Left lobe of liver (tissue), 2 donors: ENCODE measurements around the gene SPHK2. TPM values are rescaled to one million over a fixed set of nuclear protein-coding genes. Genes with fewer than 3 reads are reported as not detected.
"Not testable (repeated sequence)": the region's sequence is repeated elsewhere in the genome, so short reads cannot be mapped to it uniquely, and the experiment has no call there.

Experiments
- ATAC-seq: fragments of 200-7000 bp; cut with Tn5 transposase; one replicate; pipeline ENCODE4 v1.9.1; 2020; ENCODE audit warnings: mild to moderate bottlenecking, moderate library complexity
- DNase-seq: peaks from one replicate; pipeline ENCODE4 v3.0.0-alpha.2; 2020; ENCODE audit warnings: low spot score
- total RNA-seq: library from RNA; stranded (reverse); gene quantifications from one replicate; pipeline ENCODE4 v1.2.1, GENCODE V29; 2021
- donor health status: DM: no; HTN: no; CAD: no; lungs with moderate emphysema.
- donor health status: DM: no; HTN: yes; CAD: no.

SPHK2 gene
- total RNA-seq, 1 donor from 2014 or later, result 41.6 TPM

- DNase-seq, result no peak
- no peak for ATAC-seq
These were observed 57.2 kb downstream of the SPHK2 start for GRCh38 chr19:48676487-48676886.

- no peak for DNase-seq
- ATAC-seq, result no peak
These were observed 57.6 kb downstream of the SPHK2 start for GRCh38 chr19:48676887-48677286.

GRCh38 chr19:48678201-48678600, 58.9 kb downstream of the SPHK2 start:
- no peak for ATAC-seq
- DNase-seq, result no peak

- DNase-seq, ATAC-seq: not testable (repeated sequence)
These were observed 60.7 kb downstream of the SPHK2 start for GRCh38 chr19:48680006-48680405.

Other genes with a start within 250 kb of the SPHK2 start
- gene KDELR1, start 228.0 kb upstream of the SPHK2 start, total RNA-seq, result 68.4 TPM
- 0.20 TPM for gene GRIN2D, start 225.8 kb upstream of the SPHK2 start, total RNA-seq
- 16.0 TPM for gene GRWD1, start 173.5 kb upstream of the SPHK2 start, total RNA-seq
- 0.38 TPM for gene KCNJ14, start 163.9 kb upstream of the SPHK2 start, total RNA-seq
- 13.9 TPM for gene CYTH2, start 150.1 kb upstream of the SPHK2 start, total RNA-seq
- 0.43 TPM for gene LMTK3, start 107.7 kb upstream of the SPHK2 start, total RNA-seq
- not detected for gene SULT2B1, start 67.3 kb upstream of the SPHK2 start, total RNA-seq
- gene SPACA4, start 12.8 kb upstream of the SPHK2 start, total RNA-seq, result not detected
- gene FAM83E, start 4.4 kb upstream of the SPHK2 start, total RNA-seq, result 0.18 TPM
- gene RPL18, start 328 bp upstream of the SPHK2 start, total RNA-seq, result 401 TPM
- 11.4 TPM for gene DBP, start 17.9 kb downstream of the SPHK2 start, total RNA-seq
- gene CA11, start 26.7 kb downstream of the SPHK2 start, total RNA-seq, result 1.7 TPM
- gene NTN5, start 53.5 kb downstream of the SPHK2 start, total RNA-seq, result 0.28 TPM
- gene FUT2, start 76.5 kb downstream of the SPHK2 start, total RNA-seq, result not detected
- gene MAMSTR, start 100.2 kb downstream of the SPHK2 start, total RNA-seq, result 0.23 TPM
- 3.1 TPM for gene RASIP1, start 121.1 kb downstream of the SPHK2 start, total RNA-seq
- gene IZUMO1, start 127.4 kb downstream of the SPHK2 start, total RNA-seq, result not detected
- 0.43 TPM for gene FUT1, start 133.1 kb downstream of the SPHK2 start, total RNA-seq
- gene FGF21, start 136.0 kb downstream of the SPHK2 start, total RNA-seq, result 0.75 TPM
- 21.7 TPM for gene BCAT2, start 191.5 kb downstream of the SPHK2 start, total RNA-seq
- 15.7 TPM for gene HSD17B14, start 217.0 kb downstream of the SPHK2 start, total RNA-seq
- 7.6 TPM for gene PLEKHA4, start 249.1 kb downstream of the SPHK2 start, total RNA-seq